HCT116 (cell line): Measurements from ENCODE around the gene TEKTIP1. TPM values are rescaled to one million over a fixed set of nuclear protein-coding genes. Genes with fewer than 3 reads are reported as not detected.

ENCODE experiments used
- ATAC-seq: fragments of 200-7000 bp; cut with Tn5 transposase; 2 replicates; pipeline ENCODE4 v1.9.1; 2020; ENCODE audit warnings: mild to moderate bottlenecking, moderate library complexity
- BruUV-seq: library from RNA; stranded (reverse); fragments of 400-500 nt; replicated peaks from 2 replicates; lab custom pipeline; 2021; lab: Mats Ljungman, UMichigan
- CTCF ChIA-PET: fragments of 300-600 bp; sonication (Branson Sonifier 250); formaldehyde crosslinking; loops from one replicate; lab custom pipeline; 2021; ENCODE audit warnings: antibody characterized with exemption; lab: Charles Lee
- POLR2A ChIA-PET: fragments of 300-600, 350-600 bp; sonication (Branson Sonifier 250); formaldehyde crosslinking; loops from one replicate; lab custom pipeline; 2021; ENCODE audit warnings: antibody characterized with exemption; lab: Charles Lee
- RAD21 ChIA-PET, 2 experiments: fragments of 300-600 bp; sonication (Branson Sonifier 250); formaldehyde crosslinking; loops; one replicate each; lab custom pipeline; 2023; ENCODE audit warnings: low total read pairs in 2 of 2; ENCODE audit not compliant: uncharacterized antibody in 2 of 2, unreplicated experiment in 2 of 2, low non-redundant PET in 1 of 2; lab: Charles Lee
- DNase-seq: peaks from one replicate; pipeline ENCODE4 v3.0.0-alpha.2; 2010; ENCODE audit warnings: low read depth, low spot score
- H2AFZ ChIP-seq: fragments of 200-600 bp; shearing (Covaris generic), sonication (generic); 2 replicates; pipeline ENCODE4 v1.6.1; 2017; ENCODE audit warnings: low read depth, mixed run types, mixed read lengths, antibody characterized with exemption, low read length; ENCODE audit not compliant: poor library complexity, severe bottlenecking
- H3K27ac ChIP-seq: 2 replicates; pipeline ENCODE4 v1.5.1; 2012; ENCODE audit warnings: low read depth, low read length
- H3K27me3 ChIP-seq: fragments of 200-600 bp; sonication (generic); 2 replicates; pipeline ENCODE4 v1.6.1; 2016; ENCODE audit warnings: mixed run types, low read length, mixed read lengths; ENCODE audit not compliant: insufficient read depth
- H3K36me3 ChIP-seq, 2 experiments: fragments of 200-500 bp in 1 of 2; fragments of 200-600 bp in 1 of 2; sonication (Bioruptor generic) in 1 of 2; sonication (generic) in 1 of 2; 2 replicates each; pipeline versions ENCODE4 v1.5.1 to v1.6.1; 2014 to 2016; ENCODE audit warnings: low read length in 2 of 2, inconsistent platforms in 1 of 2, mixed read lengths in 1 of 2, mixed run types in 1 of 2; ENCODE audit not compliant: insufficient read depth in 2 of 2, control insufficient read depth in 1 of 2
- H3K4me1 ChIP-seq, 2 experiments: fragments of 200-600 bp in 1 of 2; sonication (generic) in 1 of 2; 2 replicates each; pipeline versions ENCODE4 v1.5.1 to v1.6.1; 2012 to 2017; ENCODE audit warnings: low read length in 2 of 2, inconsistent platforms in 1 of 2, mild to moderate bottlenecking in 1 of 2, mixed read lengths in 1 of 2, mixed run types in 1 of 2, moderate library complexity in 1 of 2; ENCODE audit not compliant: insufficient read depth in 2 of 2, control insufficient read depth in 1 of 2
- H3K4me2 ChIP-seq: fragments of 200-600 bp; sonication (generic); 2 replicates; pipeline ENCODE4 v1.6.1; 2017; ENCODE audit warnings: mixed run types, low read length, mixed read lengths
- H3K4me3 ChIP-seq, 2 experiments: fragments of 200-600 bp in 1 of 2; sonication (generic) in 1 of 2; replicated peaks in 1 of 2; 2 replicates each; pipeline ENCODE4 v1.5.1; 2011 to 2016; ENCODE audit warnings: low read length in 2 of 2, control low read depth in 1 of 2, low read depth in 1 of 2, mild to moderate bottlenecking in 1 of 2, mixed read lengths in 1 of 2, mixed run types in 1 of 2
- H3K79me2 ChIP-seq: fragments of 200-600 bp; sonication (generic); 2 replicates; pipeline ENCODE4 v1.6.1; 2017; ENCODE audit warnings: mild to moderate bottlenecking, mixed run types, low read length, moderate library complexity, mixed read lengths; ENCODE audit not compliant: insufficient read depth
- H3K9ac ChIP-seq: fragments of 200-600 bp; sonication (generic); 2 replicates; pipeline ENCODE4 v1.6.1; 2016; ENCODE audit warnings: low read length, mixed read lengths
- H3K9me2 ChIP-seq: fragments of 200-600 bp; sonication (generic), shearing (Covaris generic); 2 replicates; pipeline ENCODE4 v1.6.1; 2017; ENCODE audit warnings: mixed run types, mild to moderate bottlenecking, moderate library complexity; ENCODE audit not compliant: insufficient read depth
- H3K9me3 ChIP-seq, 2 experiments: fragments of 200-500 bp in 1 of 2; fragments of 200-600 bp in 1 of 2; sonication (Bioruptor generic) in 1 of 2; sonication (generic) in 1 of 2; 2 replicates each; pipeline ENCODE4 v1.6.1; 2014 to 2017; ENCODE audit warnings: low read length in 2 of 2, mixed read lengths in 2 of 2, inconsistent platforms in 1 of 2, low read depth in 1 of 2, mild to moderate bottlenecking in 1 of 2, mixed run types in 1 of 2, moderate library complexity in 1 of 2; ENCODE audit not compliant: control insufficient read depth in 1 of 2, insufficient read depth in 1 of 2
- H4K20me1 ChIP-seq: fragments of 200-600 bp; sonication (generic), shearing (Covaris generic); 2 replicates; pipeline ENCODE4 v1.6.1; 2017; ENCODE audit warnings: mixed run types, mild to moderate bottlenecking, moderate library complexity; ENCODE audit not compliant: insufficient read depth
- CEBPB ChIP-seq: IDR thresholded peaks from 2 replicates; pipeline ENCODE4 v1.6.1; 2012; ENCODE audit warnings: low read depth
- EZH2 ChIP-seq: fragments of 200-600 bp; sonication (generic); IDR thresholded peaks from 2 replicates; pipeline ENCODE4 v1.6.1; 2017; ENCODE audit warnings: antibody characterized with exemption, mixed run types
- MAX ChIP-seq: IDR thresholded peaks from 2 replicates; pipeline ENCODE4 v1.6.1; 2012
- SRF ChIP-seq: IDR thresholded peaks from 2 replicates; pipeline ENCODE4 v1.6.1; 2012; ENCODE audit warnings: low read depth
- ZBTB33 ChIP-seq: IDR thresholded peaks from 2 replicates; pipeline ENCODE4 v1.6.1; 2011; ENCODE audit warnings: mild to moderate bottlenecking, low read length, moderate library complexity; ENCODE audit not compliant: insufficient replicate concordance; ENCODE audit errors: extremely low read depth
- ZFX ChIP-seq: fragments of 450-650 bp; IDR thresholded peaks from 2 replicates; pipeline ENCODE4 v1.6.1; 2017
- intact Hi-C: fragments of 100-400 bp; cut with micrococcal nuclease; formaldehyde crosslinking; loops from 2 replicates; pipeline ENCODE4 v1.10.0; 2022
- total RNA-seq: library from RNA; stranded (reverse); gene quantifications from one replicate; pipeline ENCODE4 v1.2.1, GENCODE V29; 2021; ENCODE audit not compliant: unreplicated experiment

Gene TEKTIP1
- total RNA-seq, 1 experiment from 2014 or later, result 1.2 TPM

- Histone ChIP-seq H4K20me1 (peaks cover 5% of the 10 kb centered on the region; the same call in 1 of the 2 replicates), H3K27me3 (no peaks in the 10 kb centered on the region), H3K4me2 (no peak overlapping the region), H3K9me2 (no peaks in the 10 kb centered on the region), H3K36me3 (peaks cover 7 to 22% of the 10 kb centered on the region in 2 experiments), H3K4me3 (no peak overlapping the region)
- no peak for DNase-seq
- POLR2A ChIA-PET, result no interaction called here
- no peak for ATAC-seq
- no peak for TF ChIP-seq EZH2
- no peak for TF ChIP-seq MAX
- TF ChIP-seq ZFX, result no peak
- no peak for TF ChIP-seq ZBTB33
- TF ChIP-seq CEBPB, result no peak
- no peak for TF ChIP-seq SRF
- TF ChIP-seq, all 23 proteins: peak for 0
- Histone ChIP-seq H3K27ac (no peak overlapping the region), H3K9me3 (no peaks in the 10 kb centered on the region), H3K4me1 (peaks cover 0 to 25% of the 10 kb centered on the region in 2 experiments; a peak in 2 of 4 replicates), H3K79me2 (peaks cover 58% of the 10 kb centered on the region), H2AFZ (no peak overlapping the region), H3K9ac (no peak overlapping the region)
- no TSS peak for BruUV-seq
- intact Hi-C loops, result loop anchor here (5.0 kb wide), 1 partner anchor 77 kb away; the partner anchor contains the start of gene CACTIN
- CTCF ChIA-PET, result no interaction called here
- RAD21 ChIA-PET, result no interaction called here
These were observed 10.8 kb downstream of the TEKTIP1 start for GRCh38 chr19:3549816-3550215.
